Transverse colon (tissue), 4 donors: ENCODE data around the gene LOC101059915.

ENCODE experiments used
- DNase-seq: peaks from one replicate; pipeline ENCODE4 v3.0.0-alpha.2; 2019
- H3K27ac ChIP-seq, 4 donors: fragments of 200-600 bp; sonication (generic); 2 replicates each; pipeline ENCODE4 v1.5.1; 2016 to 2018; ENCODE audit warnings: inconsistent platforms in 4 of 4
- H3K27me3 ChIP-seq: fragments of 200-600 bp; sonication (generic); 2 replicates; pipeline ENCODE4 v1.5.1; 2017; ENCODE audit warnings: inconsistent platforms
- H3K36me3 ChIP-seq, 4 donors: fragments of 200-600 bp; sonication (generic); 2 replicates each; pipeline ENCODE4 v1.5.1; 2017 to 2019; ENCODE audit warnings: inconsistent platforms in 4 of 4
- H3K4me1 ChIP-seq, 4 donors: fragments of 200-600 bp; sonication (generic); 2 replicates each; pipeline ENCODE4 v1.5.1; 2017 to 2020; ENCODE audit warnings: inconsistent platforms in 4 of 4
- H3K4me3 ChIP-seq, 4 donors: fragments of 200-600 bp; sonication (generic); 1 replicate in 1 of 4; 2 replicates in 3 of 4; pipeline versions ENCODE4 v1.5.1 to v1.6.1; 2017 to 2019; ENCODE audit warnings: inconsistent platforms in 4 of 4
- H3K9me3 ChIP-seq, 2 donors: fragments of 200-600 bp; sonication (generic); 2 replicates each; pipeline ENCODE4 v1.5.1; 2017 to 2019; ENCODE audit warnings: inconsistent platforms in 2 of 2
- EP300 ChIP-seq: sonication (generic); formaldehyde crosslinking; IDR thresholded peaks from one replicate; pipeline ENCODE4 v1.6.1; 2017; ENCODE audit warnings: antibody characterized with exemption, low read depth
- POLR2A ChIP-seq: fragments of 450-650 bp; IDR thresholded peaks from one replicate; pipeline ENCODE4 v1.6.1; 2016; ENCODE audit warnings: antibody characterized with exemption, mild to moderate bottlenecking, moderate library complexity
- POLR2AphosphoS5 ChIP-seq, 3 donors: sonication (generic); formaldehyde crosslinking; IDR thresholded peaks; one replicate each; pipeline ENCODE4 v1.6.1; 2016; ENCODE audit warnings: antibody characterized with exemption in 3 of 3
- WGBS, 2 donors: methylation state at CpG; one replicate each; pipeline ENCODE4 v1.1.5; 2018; ENCODE audit warnings: low coverage in 1 of 2; 5-methylcytosine and 5-hydroxymethylcytosine counted together
- in situ Hi-C, 4 donors: fragments of 200-750 bp; cut with MboI; loops; one replicate each; pipeline versions ENCODE4 v1.15.0 to v1.15.1; 2017; ENCODE audit warnings: low sequenced_read_pairs in 3 of 4, low pct_ligation_motif_present in 1 of 4, low pct_unique_long_range_greater_than_20kb in 1 of 4
- intact Hi-C: fragments of 100-400 bp; cut with DNase I; formaldehyde crosslinking; loops from one replicate; pipeline ENCODE4 v1.15.1; 2023; ENCODE audit warnings: low total_unique reads
- TF ChIP-seq, protein P1 (sequence below), 5 experiments: fragments of 200-600 bp in 3 of 5; fragments of 450-650 bp in 2 of 5; sonication (generic) in 3 of 5; IDR thresholded peaks; 1 replicate in 2 of 5; 2 replicates in 3 of 5; pipeline ENCODE4 v1.5.1; 2016 to 2017; ENCODE audit warnings: antibody characterized with exemption in 5 of 5, inconsistent platforms in 3 of 5, mild to moderate bottlenecking in 2 of 5, moderate library complexity in 1 of 5

The LOC101059915 gene

DNA sequence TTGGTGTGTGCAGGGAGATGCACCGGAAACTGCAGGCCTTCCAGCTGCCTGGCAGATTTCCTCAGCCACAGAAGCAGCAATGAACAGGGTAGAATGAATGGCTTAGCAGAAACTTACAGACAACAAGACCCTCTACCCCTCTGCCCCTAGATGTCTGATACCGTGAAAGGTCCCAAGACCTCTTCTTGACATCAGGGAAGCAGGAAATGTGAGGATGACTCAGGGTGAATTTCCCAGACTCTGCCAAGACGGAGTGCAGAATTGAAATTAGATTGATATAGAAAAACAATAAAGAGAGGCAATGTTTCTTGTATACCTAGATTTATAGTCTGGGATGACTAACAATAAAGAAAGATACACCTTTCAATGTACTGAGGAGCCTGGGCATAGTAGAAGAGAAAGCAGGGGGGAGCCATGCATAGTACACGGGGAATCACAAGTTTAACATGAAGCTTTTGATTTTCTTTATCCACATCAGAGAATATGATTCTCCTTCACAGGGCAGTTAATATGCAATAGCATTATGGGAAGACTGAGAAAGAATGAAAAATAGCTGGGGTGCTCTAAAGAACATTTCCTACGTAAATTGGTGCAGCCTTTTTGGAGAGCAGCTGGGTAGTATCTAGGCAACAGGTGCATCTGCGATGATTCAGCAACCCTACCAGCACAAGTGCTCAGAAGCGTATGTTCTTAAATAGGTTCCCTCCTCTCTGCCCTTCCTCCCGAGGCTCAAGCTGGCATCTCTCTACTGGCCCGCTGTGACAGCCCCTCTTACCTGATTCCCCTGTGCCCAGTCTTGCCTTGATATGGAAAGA is 30.7 kb upstream of the LOC101059915 start:
- H3K27ac ChIP-seq, result peak overlapping the region; percentile 9 to 39 (median 32)
- in situ Hi-C loops, result no loop called here
- WGBS, 2 donors, result 57 to 58% methylated on average over 2 to 9 of the region's 9 CpGs

DNA sequence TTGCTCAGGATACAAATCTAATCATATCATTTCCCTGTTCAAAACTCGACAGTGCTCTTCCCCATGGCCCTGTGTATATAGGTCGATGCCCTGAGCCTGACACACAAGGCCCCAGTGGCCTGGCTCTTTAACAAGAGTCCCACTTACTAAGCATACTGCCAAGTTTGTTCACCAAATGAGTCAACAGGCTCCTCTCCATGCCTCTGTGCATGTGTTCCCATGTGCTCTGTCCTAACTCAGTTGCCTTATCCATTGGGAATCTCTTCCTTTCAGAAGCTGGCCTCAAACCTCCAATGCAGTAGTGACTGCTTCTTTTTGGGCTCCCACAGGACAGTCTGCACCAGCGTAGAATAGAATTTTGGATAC is 30.1 kb upstream of the LOC101059915 start:
- DNase-seq, result no peak
- TF ChIP-seq EP300, result no peak
- TF ChIP-seq POLR2AphosphoS5 (IDR thresholded peaks at IDR 0.05), result no peak
- TF ChIP-seq, protein P1, sequence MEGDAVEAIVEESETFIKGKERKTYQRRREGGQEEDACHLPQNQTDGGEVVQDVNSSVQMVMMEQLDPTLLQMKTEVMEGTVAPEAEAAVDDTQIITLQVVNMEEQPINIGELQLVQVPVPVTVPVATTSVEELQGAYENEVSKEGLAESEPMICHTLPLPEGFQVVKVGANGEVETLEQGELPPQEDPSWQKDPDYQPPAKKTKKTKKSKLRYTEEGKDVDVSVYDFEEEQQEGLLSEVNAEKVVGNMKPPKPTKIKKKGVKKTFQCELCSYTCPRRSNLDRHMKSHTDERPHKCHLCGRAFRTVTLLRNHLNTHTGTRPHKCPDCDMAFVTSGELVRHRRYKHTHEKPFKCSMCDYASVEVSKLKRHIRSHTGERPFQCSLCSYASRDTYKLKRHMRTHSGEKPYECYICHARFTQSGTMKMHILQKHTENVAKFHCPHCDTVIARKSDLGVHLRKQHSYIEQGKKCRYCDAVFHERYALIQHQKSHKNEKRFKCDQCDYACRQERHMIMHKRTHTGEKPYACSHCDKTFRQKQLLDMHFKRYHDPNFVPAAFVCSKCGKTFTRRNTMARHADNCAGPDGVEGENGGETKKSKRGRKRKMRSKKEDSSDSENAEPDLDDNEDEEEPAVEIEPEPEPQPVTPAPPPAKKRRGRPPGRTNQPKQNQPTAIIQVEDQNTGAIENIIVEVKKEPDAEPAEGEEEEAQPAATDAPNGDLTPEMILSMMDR (IDR thresholded peaks at IDR 0.05), result no peak
- no peak overlapping the region for H3K4me3 ChIP-seq
- H3K36me3 ChIP-seq, result no peaks in the 10 kb centered on the region
- peaks cover 0 to 15% (median 1%) of the 10 kb centered on the region in 4 donors for H3K4me1 ChIP-seq
- H3K27me3 ChIP-seq, result no peaks in the 10 kb centered on the region
- intact Hi-C loops, result no loop called here
- 72 to 100% methylated on average over 1 to 3 of the region's 3 CpGs for WGBS, 2 donors
- in situ Hi-C loops, result no loop called here
- H3K27ac ChIP-seq, result peak overlapping the region in 3 of 4 donors; percentile 2 to 32 (median 31)
- H3K9me3 ChIP-seq, result no peaks in the 10 kb centered on the region

More for the DNA sequence above, 30.7 kb upstream of the LOC101059915 start:
- DNase-seq, result peak; percentile 21
- Histone ChIP-seq H3K4me1 (peaks cover 0 to 15% (median 1%) of the 10 kb centered on the region in 4 donors), H3K4me3 (no peak overlapping the region), H3K9me3 (no peaks in the 10 kb centered on the region), H3K27me3 (no peaks in the 10 kb centered on the region), H3K36me3 (no peaks in the 10 kb centered on the region)
- TF ChIP-seq, protein P1 (IDR thresholded peaks at IDR 0.05), result no peak
- TF ChIP-seq EP300 (no peak), POLR2AphosphoS5 (IDR thresholded peaks at IDR 0.05) (no peak)
- intact Hi-C loops, result no loop called here

DNA sequence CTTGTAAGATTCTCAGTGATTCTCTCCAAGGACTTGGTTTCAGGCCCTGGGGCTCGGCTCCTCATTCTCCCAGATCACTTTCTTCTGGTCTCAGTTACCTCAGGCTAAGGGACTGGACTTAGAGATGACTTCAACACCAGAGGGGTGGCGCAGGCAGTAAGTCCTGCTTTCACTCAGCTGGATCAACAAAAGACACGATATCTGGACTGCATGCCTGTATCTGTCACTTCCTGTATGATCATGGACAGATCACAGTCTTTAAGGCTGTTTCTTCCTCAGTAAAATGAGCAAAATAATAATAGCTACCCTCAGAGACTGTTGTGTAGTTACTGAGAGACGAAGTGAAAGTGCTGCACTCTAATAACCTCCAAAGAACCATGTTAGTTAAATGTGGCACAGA is 29.5 kb upstream of the LOC101059915 start:
- in situ Hi-C loops (no loop called here), intact Hi-C loops (no loop called here)
- Histone ChIP-seq H3K36me3 (no peaks in the 10 kb centered on the region), H3K27ac (peak overlapping the region in 3 of 4 donors; percentile 2 to 32 (median 31)), H3K4me3 (no peak overlapping the region), H3K9me3 (no peaks in the 10 kb centered on the region), H3K27me3 (no peaks in the 10 kb centered on the region), H3K4me1 (peaks cover 0 to 15% (median 1%) of the 10 kb centered on the region in 4 donors)
- TF ChIP-seq POLR2AphosphoS5 (IDR thresholded peaks at IDR 0.05) (no peak), EP300 (no peak), POLR2A (no peak)
- TF ChIP-seq, protein P1 (IDR thresholded peaks at IDR 0.05), result no peak
- 42% methylated on average over 4 of the region's 4 CpGs; no CpG with 5 or more reads in 1 of the 2 donors for WGBS, 2 donors
- no peak for DNase-seq

DNA sequence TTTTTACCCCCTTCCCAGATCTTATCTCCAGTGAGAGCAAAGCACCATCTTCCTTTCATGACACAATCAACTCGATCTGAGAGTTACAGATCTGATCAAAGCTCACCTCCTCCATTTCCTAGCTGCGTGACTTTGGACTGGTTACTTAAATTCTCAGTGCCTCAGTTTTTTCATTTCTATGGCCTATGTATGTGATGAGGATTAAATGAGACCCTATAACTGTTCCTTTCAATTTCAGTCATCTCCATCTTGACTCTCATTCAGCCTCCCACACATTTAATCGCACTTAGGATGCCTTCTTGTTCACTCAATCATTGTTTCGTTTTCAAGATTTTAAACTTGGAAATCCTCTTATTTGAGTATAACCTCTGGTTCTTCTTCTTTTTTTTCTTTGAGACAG is 28.9 kb upstream of the LOC101059915 start:
- H3K4me3 ChIP-seq, result no peak overlapping the region
- no peaks in the 10 kb centered on the region for H3K9me3 ChIP-seq
- TF ChIP-seq, protein P1 (IDR thresholded peaks at IDR 0.05), result no peak
- no peak for TF ChIP-seq POLR2A
- no peak for TF ChIP-seq POLR2AphosphoS5 (IDR thresholded peaks at IDR 0.05)
- no peak for TF ChIP-seq EP300
- WGBS, 2 donors, result 61% methylated on average over 4 of the region's 4 CpGs; no CpG with 5 or more reads in 1 of the 2 donors
- peak overlapping the region in 1 of 4 donors; percentile 32 for H3K27ac ChIP-seq
- peaks cover 0 to 15% (median 1%) of the 10 kb centered on the region in 4 donors for H3K4me1 ChIP-seq
- no peak for DNase-seq
- H3K36me3 ChIP-seq, result no peaks in the 10 kb centered on the region
- in situ Hi-C loops (no loop called here), intact Hi-C loops (no loop called here)
- no peaks in the 10 kb centered on the region for H3K27me3 ChIP-seq
